DOHH2 (cell line): ENCODE measurements around the gene GCAT.

Source experiments
- CTCF ChIP-seq: fragments of 200-600 bp; sonication (generic); IDR thresholded peaks from one replicate; pipeline ENCODE4 v1.5.1; 2014; ENCODE audit warnings: antibody characterized with exemption, mild to moderate bottlenecking, low read depth, low read length; ENCODE audit not compliant: poor library complexity, severe bottlenecking
- EZH2phosphoT487 ChIP-seq: fragments of 200-600 bp; sonication (generic); IDR thresholded peaks from 2 replicates; pipeline ENCODE4 v1.6.1; 2017; ENCODE audit warnings: borderline replicate concordance, mild to moderate bottlenecking, antibody characterized with exemption, low read length, moderate library complexity, mixed read lengths

GRCh38 chr22:37831472-37831871 is 23.7 kb downstream of the GCAT start:
- TF ChIP-seq CTCF (no peak), EZH2phosphoT487 (no peak)
